ENCODE data around the gene ZBTB20. TPM values are rescaled to one million over a fixed set of nuclear protein-coding genes. Genes with fewer than 3 reads are reported as not detected.

ZBTB20 gene
- total RNA-seq, 1 donor from 2014 or later = 91.2 TPM

DNA sequence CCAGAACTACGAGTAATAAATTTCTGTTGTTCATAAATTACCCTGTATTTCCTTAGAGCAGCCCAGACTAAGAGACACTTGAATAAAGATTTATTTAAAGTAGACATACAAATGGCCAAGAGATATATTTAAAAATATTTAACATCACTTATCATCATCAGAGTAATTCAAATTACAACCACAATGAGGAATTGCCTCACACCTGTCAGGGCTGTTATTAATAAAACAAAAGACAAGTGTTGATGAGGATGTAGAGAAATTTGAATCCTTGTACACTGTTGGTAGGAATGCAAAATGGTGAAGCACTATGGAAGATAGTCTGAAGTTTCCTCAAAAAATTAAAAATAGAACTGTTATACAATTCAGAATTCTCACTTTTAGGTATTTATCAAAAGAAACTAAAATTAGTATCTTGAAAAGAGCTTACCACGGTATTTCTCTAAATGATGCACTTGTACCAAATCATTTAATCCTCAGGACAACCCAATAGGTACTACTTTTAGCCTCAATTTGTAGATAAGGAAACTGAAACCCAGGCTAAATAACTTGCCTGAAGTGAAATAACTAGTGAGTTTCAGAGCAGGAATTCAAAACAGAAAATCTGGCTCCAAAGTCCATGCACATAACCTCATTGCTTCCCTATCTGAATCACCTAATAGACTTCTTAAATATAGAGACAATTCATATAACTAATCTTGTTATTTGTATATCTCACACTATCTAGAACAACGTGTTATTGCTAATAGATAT is 69.4 kb downstream of the ZBTB20 start:
- Mint-ChIP-seq H3K27me3 (no peaks in the 10 kb centered on the region), H3K9me3 (peaks cover 3% of the 10 kb centered on the region), H3K4me3 (no peak overlapping the region), H3K4me1 (peaks cover 12% of the 10 kb centered on the region), H3K27ac (no peak overlapping the region), H3K36me3 (ENCODE audit: low read depth) (peaks cover 20% of the 10 kb centered on the region)
- intact Hi-C loops (cut with micrococcal nuclease) = no loop called here
- ChIA-PET CTCF (interaction anchor here (0.9 to 1.6 kb wide), 2 partner anchors 10 to 12 kb away, joined by 3 to 5 read pairs; no protein-coding TSS in a partner anchor), POLR2A (no interaction called here)
- TF ChIP-seq, protein P1, sequence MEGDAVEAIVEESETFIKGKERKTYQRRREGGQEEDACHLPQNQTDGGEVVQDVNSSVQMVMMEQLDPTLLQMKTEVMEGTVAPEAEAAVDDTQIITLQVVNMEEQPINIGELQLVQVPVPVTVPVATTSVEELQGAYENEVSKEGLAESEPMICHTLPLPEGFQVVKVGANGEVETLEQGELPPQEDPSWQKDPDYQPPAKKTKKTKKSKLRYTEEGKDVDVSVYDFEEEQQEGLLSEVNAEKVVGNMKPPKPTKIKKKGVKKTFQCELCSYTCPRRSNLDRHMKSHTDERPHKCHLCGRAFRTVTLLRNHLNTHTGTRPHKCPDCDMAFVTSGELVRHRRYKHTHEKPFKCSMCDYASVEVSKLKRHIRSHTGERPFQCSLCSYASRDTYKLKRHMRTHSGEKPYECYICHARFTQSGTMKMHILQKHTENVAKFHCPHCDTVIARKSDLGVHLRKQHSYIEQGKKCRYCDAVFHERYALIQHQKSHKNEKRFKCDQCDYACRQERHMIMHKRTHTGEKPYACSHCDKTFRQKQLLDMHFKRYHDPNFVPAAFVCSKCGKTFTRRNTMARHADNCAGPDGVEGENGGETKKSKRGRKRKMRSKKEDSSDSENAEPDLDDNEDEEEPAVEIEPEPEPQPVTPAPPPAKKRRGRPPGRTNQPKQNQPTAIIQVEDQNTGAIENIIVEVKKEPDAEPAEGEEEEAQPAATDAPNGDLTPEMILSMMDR (IDR thresholded peaks at IDR 0.05) = no peak
- ATAC-seq (ENCODE audit: low read depth) = no peak
- no peak for DNase-seq

DNA sequence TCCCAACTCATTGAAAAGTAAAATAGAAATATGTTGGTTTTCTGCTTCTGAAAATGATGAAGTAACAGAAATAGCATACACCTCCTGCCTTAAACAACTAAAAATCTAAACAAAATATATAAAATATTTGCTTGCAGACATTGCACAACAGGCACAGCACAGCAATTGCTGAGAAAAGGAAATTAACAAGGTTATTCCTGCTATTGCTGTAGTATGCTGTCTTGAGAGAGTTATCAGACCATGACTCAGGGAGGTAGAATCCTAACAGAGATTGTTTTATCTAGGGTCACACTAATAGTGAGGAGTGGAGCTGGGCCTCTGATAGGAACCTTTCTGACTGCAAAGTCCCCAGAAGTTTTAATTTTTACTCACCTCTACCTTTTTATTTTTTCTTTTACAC is 72.6 kb downstream of the ZBTB20 start:
- Mint-ChIP-seq H3K4me1 (peaks cover 2% of the 10 kb centered on the region), H3K27me3 (no peaks in the 10 kb centered on the region), H3K4me3 (no peak overlapping the region), H3K27ac (no peak overlapping the region), H3K9me3 (peaks cover 3% of the 10 kb centered on the region), H3K36me3 (ENCODE audit: low read depth) (peaks cover 30% of the 10 kb centered on the region)
- DNase-seq (no peak), ATAC-seq (ENCODE audit: low read depth) (no peak)
- intact Hi-C loops (cut with micrococcal nuclease) = no loop called here
- TF ChIP-seq, protein P1 (IDR thresholded peaks at IDR 0.05) = no peak
- POLR2A ChIA-PET = no interaction called here
- CTCF ChIA-PET = no interaction called here

DNA sequence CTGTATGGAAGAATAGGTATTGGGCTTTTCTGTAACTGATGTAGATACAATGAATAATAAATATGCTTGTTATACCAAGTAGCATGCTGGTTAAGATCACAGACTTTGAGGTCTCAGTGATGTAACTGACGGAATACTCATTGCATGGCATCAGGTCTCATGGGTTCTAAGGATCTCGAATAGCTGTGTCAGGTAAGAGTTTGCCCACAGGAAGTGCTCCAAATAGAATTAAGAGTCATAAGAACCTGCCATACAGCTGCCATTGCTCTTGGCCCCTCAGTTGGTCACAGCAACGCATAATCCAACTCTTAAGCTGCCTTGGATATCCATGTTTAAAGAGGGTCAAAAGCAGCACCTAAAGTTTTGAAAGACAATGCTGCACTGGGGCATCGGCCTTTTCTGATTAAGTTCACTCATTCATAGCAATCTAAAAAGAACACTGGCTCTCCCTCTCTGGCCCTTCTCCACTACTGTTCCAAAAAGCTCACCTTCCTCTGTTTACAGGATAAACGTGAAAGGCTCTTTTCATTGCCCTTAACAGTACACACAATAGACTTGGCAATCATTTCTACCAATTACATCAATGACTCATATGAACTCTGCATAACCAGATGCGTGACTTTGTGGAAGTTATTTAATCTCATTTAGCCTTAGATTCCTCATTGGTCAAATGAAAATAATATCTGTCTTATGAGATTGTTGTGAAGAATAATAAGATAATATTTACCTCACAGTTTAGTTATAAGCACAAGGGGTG is 74.6 kb downstream of the ZBTB20 start:
- Mint-ChIP-seq H3K4me1 (peaks cover 2% of the 10 kb centered on the region), H3K27me3 (no peaks in the 10 kb centered on the region), H3K36me3 (ENCODE audit: low read depth) (peaks cover 37% of the 10 kb centered on the region), H3K27ac (no peak overlapping the region), H3K9me3 (peaks cover 3% of the 10 kb centered on the region), H3K4me3 (no peak overlapping the region)
- intact Hi-C loops (cut with micrococcal nuclease) = no loop called here
- ATAC-seq (ENCODE audit: low read depth) (no peak), DNase-seq (no peak)
- CTCF ChIA-PET = no interaction called here
- TF ChIP-seq, protein P1 (IDR thresholded peaks at IDR 0.05) = no peak
- POLR2A ChIA-PET = no interaction called here

DNA sequence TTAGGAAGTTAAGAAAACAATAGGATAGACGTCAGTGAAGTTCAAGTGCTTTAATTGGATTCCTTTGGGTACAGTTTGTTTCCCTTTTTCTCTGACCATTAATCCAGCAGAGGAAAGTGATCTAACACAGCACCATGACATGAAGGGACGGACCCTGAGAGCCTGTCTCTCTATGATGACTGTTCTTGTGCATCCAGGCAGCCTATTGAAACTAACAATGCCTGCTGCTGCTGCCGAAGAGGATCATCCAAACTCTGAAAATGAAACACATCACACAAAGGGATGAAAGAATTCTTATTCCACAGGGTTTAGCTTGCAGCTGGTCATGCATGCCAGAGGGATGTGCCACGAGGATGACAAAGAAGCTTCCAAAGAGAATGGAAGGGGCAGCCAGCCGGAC is 75.5 kb downstream of the ZBTB20 start:
- TF ChIP-seq, protein P1 (IDR thresholded peaks at IDR 0.05) = no peak
- Mint-ChIP-seq H3K4me3 (no peak overlapping the region), H3K9me3 (peaks cover 3% of the 10 kb centered on the region), H3K27me3 (no peaks in the 10 kb centered on the region), H3K4me1 (peaks cover 2% of the 10 kb centered on the region), H3K27ac (no peak overlapping the region), H3K36me3 (ENCODE audit: low read depth) (peaks cover 32% of the 10 kb centered on the region)
- intact Hi-C loops (cut with micrococcal nuclease) = no loop called here
- no peak for DNase-seq
- ATAC-seq (ENCODE audit: low read depth) = no peak
- ChIA-PET POLR2A (no interaction called here), CTCF (no interaction called here)

DNA sequence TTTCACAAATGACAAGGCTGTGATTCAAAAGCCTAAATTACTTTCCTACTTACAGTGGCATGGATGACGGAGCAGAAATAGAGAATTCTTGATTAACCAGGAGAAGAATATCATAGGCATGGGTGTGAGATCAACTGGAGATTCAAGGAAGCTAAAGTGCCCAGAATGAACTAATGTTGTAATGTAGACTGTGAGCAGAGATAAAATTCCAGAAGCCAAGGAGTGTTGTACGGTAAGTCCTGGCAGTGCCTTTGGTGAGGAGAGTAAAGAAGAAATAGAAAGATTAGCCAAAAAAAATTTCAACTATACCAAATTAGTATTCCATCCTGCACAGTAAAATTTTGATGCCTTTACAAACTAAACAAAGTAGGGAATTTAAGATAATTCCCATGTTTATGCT is 75.9 kb downstream of the ZBTB20 start:
- Mint-ChIP-seq H3K4me3 (no peak overlapping the region), H3K36me3 (ENCODE audit: low read depth) (peaks cover 31% of the 10 kb centered on the region), H3K9me3 (peaks cover under 1% of the 10 kb centered on the region), H3K4me1 (peaks cover 2% of the 10 kb centered on the region), H3K27me3 (no peaks in the 10 kb centered on the region), H3K27ac (no peak overlapping the region)
- TF ChIP-seq, protein P1 (IDR thresholded peaks at IDR 0.05) = no peak
- CTCF ChIA-PET = no interaction called here
- intact Hi-C loops (cut with micrococcal nuclease) = no loop called here
- no peak for DNase-seq
- POLR2A ChIA-PET = interaction anchor here (0.7 kb wide), 1 partner anchor 12 kb away, joined by 3 read pairs; no protein-coding TSS in a partner anchor
- no peak for ATAC-seq (ENCODE audit: low read depth)
